Mesenchymal stem cell (in vitro differentiated cells and primary cell): ENCODE data around the gene LRP1.

ENCODE experiments used
- DNase-seq: peaks from one replicate; pipeline ENCODE4 v3.0.0-alpha.2; 2013
- H2AFZ ChIP-seq: one replicate; pipeline ENCODE4 v1.6.1; 2013; ENCODE audit warnings: low read depth, mild to moderate bottlenecking, control low read depth, inconsistent platforms, low read length, moderate library complexity
- H2AK5ac ChIP-seq: 2 replicates; pipeline ENCODE4 v1.6.1; 2013; ENCODE audit warnings: low read length, moderate library complexity, mild to moderate bottlenecking, inconsistent platforms; ENCODE audit not compliant: severe bottlenecking
- H2BK120ac ChIP-seq: one replicate; pipeline ENCODE4 v1.6.1; 2013; ENCODE audit warnings: low read depth, mild to moderate bottlenecking, inconsistent platforms, low read length, moderate library complexity
- H2BK12ac ChIP-seq, 2 experiments: one replicate each; pipeline ENCODE4 v1.6.1; 2013; ENCODE audit warnings: inconsistent platforms in 2 of 2, low read length in 2 of 2, mild to moderate bottlenecking in 2 of 2, moderate library complexity in 2 of 2, control low read depth in 1 of 2
- H2BK15ac ChIP-seq: one replicate; pipeline ENCODE4 v1.6.1; 2013; ENCODE audit warnings: mild to moderate bottlenecking, low read depth, inconsistent platforms; ENCODE audit not compliant: poor library complexity, severe bottlenecking
- H2BK5ac ChIP-seq: 2 replicates; pipeline ENCODE4 v1.6.1; 2013; ENCODE audit warnings: low read depth, mild to moderate bottlenecking, low read length, control low read depth, inconsistent platforms; ENCODE audit not compliant: poor library complexity, severe bottlenecking
- H3K14ac ChIP-seq, 2 experiments: one replicate each; pipeline ENCODE4 v1.6.1; 2013; ENCODE audit warnings: inconsistent platforms in 2 of 2, low read length in 2 of 2, control low read depth in 1 of 2, mild to moderate bottlenecking in 1 of 2, moderate library complexity in 1 of 2
- H3K18ac ChIP-seq, 2 experiments: one replicate each; pipeline ENCODE4 v1.6.1; 2013; ENCODE audit warnings: inconsistent platforms in 2 of 2, low read length in 2 of 2, control low read depth in 1 of 2, low read depth in 1 of 2, mild to moderate bottlenecking in 1 of 2
- H3K23ac ChIP-seq, 2 experiments: one replicate each; pipeline ENCODE4 v1.6.1; 2013; ENCODE audit warnings: inconsistent platforms in 2 of 2, low read length in 2 of 2, mild to moderate bottlenecking in 2 of 2, moderate library complexity in 2 of 2, control low read depth in 1 of 2
- H3K27ac ChIP-seq: 2 replicates; pipeline ENCODE4 v1.5.1; 2013; ENCODE audit warnings: mild to moderate bottlenecking, moderate library complexity, low read length, control low read depth, inconsistent platforms; ENCODE audit not compliant: poor library complexity, severe bottlenecking
- H3K27me3 ChIP-seq, 2 experiments: 2 replicates each; pipeline versions ENCODE4 v1.6.1 to v1.7.0; 2013; ENCODE audit warnings: low read length in 2 of 2, mild to moderate bottlenecking in 2 of 2, moderate library complexity in 2 of 2, control low read depth in 1 of 2, inconsistent platforms in 1 of 2; ENCODE audit not compliant: control insufficient read depth in 1 of 2, insufficient read depth in 1 of 2
- H3K36me3 ChIP-seq, 2 experiments: 2 replicates each; pipeline versions ENCODE4 v1.6.1 to v1.7.0; 2013; ENCODE audit warnings: low read length in 2 of 2, control low read depth in 1 of 2, inconsistent platforms in 1 of 2, low read depth in 1 of 2, mild to moderate bottlenecking in 1 of 2; ENCODE audit not compliant: insufficient read depth in 2 of 2, control insufficient read depth in 1 of 2
- H3K4ac ChIP-seq, 2 experiments: one replicate each; pipeline ENCODE4 v1.6.1; 2013; ENCODE audit warnings: inconsistent platforms in 2 of 2, low read length in 2 of 2, mild to moderate bottlenecking in 2 of 2, moderate library complexity in 2 of 2, control low read depth in 1 of 2, low read depth in 1 of 2
- H3K4me1 ChIP-seq: 2 replicates; pipeline ENCODE4 v1.6.1; 2013; ENCODE audit warnings: low read depth, low read length, control low read depth; ENCODE audit not compliant: control insufficient read depth, insufficient read depth
- H3K4me2 ChIP-seq: 2 replicates; pipeline ENCODE4 v1.6.1; 2013; ENCODE audit warnings: low read length, mild to moderate bottlenecking, inconsistent platforms; ENCODE audit not compliant: poor library complexity, severe bottlenecking
- H3K4me3 ChIP-seq, 2 experiments: 2 replicates each; pipeline versions ENCODE4 v1.5.1 to v1.7.0; 2013; ENCODE audit warnings: low read length in 2 of 2, mild to moderate bottlenecking in 2 of 2, control low read depth in 1 of 2, low read depth in 1 of 2; ENCODE audit not compliant: insufficient read depth in 1 of 2
- H3K79me1 ChIP-seq: replicated peaks from 2 replicates; pipeline ENCODE4 v1.6.1; 2013; ENCODE audit warnings: mild to moderate bottlenecking, control low read depth, low read length, inconsistent platforms; ENCODE audit not compliant: poor library complexity, severe bottlenecking
- H3K9ac ChIP-seq: 2 replicates; pipeline ENCODE4 v1.7.0; 2013; ENCODE audit warnings: mild to moderate bottlenecking, low read length, moderate library complexity
- H3K9me3 ChIP-seq: 2 replicates; pipeline ENCODE4 v1.7.0; 2013; ENCODE audit warnings: mild to moderate bottlenecking, low read length; ENCODE audit not compliant: control insufficient read depth
- H4K8ac ChIP-seq: one replicate; pipeline ENCODE4 v1.6.1; 2013; ENCODE audit warnings: inconsistent platforms, mild to moderate bottlenecking, low read length, moderate library complexity
- H4K91ac ChIP-seq: one replicate; pipeline ENCODE4 v1.6.1; 2013; ENCODE audit warnings: mild to moderate bottlenecking, low read length, inconsistent platforms
- WGBS: methylation state at CpG from one replicate; pipeline ENCODE4 v1.1.7; 2013; ENCODE audit warnings: mixed read lengths; 5-methylcytosine and 5-hydroxymethylcytosine counted together

LRP1 gene

DNA sequence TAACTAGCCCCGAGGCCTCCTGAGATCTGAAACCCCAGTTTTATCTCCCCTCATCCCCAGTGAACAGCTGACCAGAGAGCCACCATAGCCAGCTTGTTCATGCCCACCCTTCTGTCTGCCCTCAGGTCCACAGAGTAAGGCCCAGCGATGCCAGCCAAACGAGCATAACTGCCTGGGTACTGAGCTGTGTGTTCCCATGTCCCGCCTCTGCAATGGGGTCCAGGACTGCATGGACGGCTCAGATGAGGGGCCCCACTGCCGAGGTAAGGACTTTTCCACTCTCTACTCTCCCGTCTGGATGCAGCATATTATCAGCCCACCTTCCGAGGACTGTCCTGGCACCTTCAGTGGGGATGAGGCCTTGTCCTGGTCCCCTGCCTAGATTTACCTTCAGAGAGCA lies 13.0 kb downstream of the LRP1 start:
- no peak overlapping the region for H3K27ac ChIP-seq
- no peak overlapping the region for H2AFZ ChIP-seq
- no peaks in the 10 kb centered on the region for H3K27me3 ChIP-seq
- H4K8ac ChIP-seq: no peak overlapping the region
- H2BK12ac ChIP-seq: no peak overlapping the region
- no peak overlapping the region for H2BK15ac ChIP-seq
- no peaks in the 10 kb centered on the region for H3K9me3 ChIP-seq
- H3K4me3 ChIP-seq: no peak overlapping the region
- H3K18ac ChIP-seq: no peak overlapping the region
- DNase-seq: no peak
- no peak overlapping the region for H3K4me2 ChIP-seq
- H3K4me1 ChIP-seq: peaks cover 13% of the 10 kb centered on the region
- no peak overlapping the region for H3K14ac ChIP-seq
- H2BK120ac ChIP-seq: no peak overlapping the region
- H3K9ac ChIP-seq: peak overlapping the region; percentile 83
- H4K91ac ChIP-seq: no peak overlapping the region
- H3K79me1 ChIP-seq: peaks cover 59% of the 10 kb centered on the region
- H3K36me3 ChIP-seq: peaks cover 77 to 88% of the 10 kb centered on the region in 2 experiments
- WGBS: 88% methylated on average over 8 of the region's 8 CpGs
- H2AK5ac ChIP-seq: no peak overlapping the region
- no peak overlapping the region for H2BK5ac ChIP-seq
- no peak overlapping the region for H3K4ac ChIP-seq
- H3K23ac ChIP-seq: no peak overlapping the region

DNA sequence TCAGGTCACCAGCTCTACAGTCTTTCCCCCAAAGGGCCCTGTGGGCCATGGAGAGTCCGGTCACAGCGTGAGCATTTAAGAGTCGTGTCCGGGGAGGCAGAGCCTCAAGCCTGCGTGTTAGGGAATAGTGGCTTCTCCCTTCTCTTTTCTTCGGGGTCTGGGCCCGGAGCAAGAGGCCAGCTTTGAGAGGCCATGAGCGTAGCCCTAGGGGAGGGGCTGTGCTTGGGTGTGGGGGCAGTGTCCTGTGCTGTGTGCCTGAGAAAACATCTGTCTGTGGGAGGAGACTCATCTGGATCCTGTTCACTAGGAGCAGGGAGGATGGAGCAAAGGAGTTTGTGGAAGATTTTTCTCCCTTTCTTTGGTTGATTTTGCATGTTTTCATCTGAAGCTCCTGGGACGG lies 13.8 kb downstream of the LRP1 start:
- 89% methylated on average over 9 of the region's 9 CpGs for WGBS

DNA sequence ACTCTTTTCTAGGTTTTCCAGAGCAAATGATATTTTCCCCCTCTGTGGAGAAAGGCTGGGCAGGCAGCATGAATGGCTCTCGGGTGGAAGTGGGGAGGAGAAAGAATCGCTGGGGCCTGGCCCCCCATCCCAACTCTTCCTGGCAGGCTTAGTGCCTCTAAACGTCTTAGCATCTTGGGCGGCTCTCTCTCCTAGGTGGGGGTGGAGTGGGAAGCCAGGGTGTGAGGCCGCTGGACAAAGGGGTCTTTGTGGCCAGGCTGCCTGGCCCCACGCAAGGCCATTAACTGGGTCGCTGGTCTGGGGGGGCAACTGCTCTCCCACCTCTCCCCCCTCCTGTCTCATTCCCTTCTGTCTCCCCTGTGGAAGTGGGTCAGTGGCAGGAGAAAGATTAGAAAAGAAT lies 14.4 kb downstream of the LRP1 start:
- Histone ChIP-seq H3K14ac (no peak overlapping the region), H2BK5ac (no peak overlapping the region), H2BK15ac (no peak overlapping the region), H3K4me2 (no peak overlapping the region), H3K27ac (no peak overlapping the region), H3K4me1 (peaks cover 23% of the 10 kb centered on the region), H2BK12ac (no peak overlapping the region), H4K8ac (no peak overlapping the region), H3K18ac (no peak overlapping the region), H3K9ac (peak overlapping the region; percentile 83), H3K27me3 (no peaks in the 10 kb centered on the region), H3K23ac (no peak overlapping the region), H3K4ac (no peak overlapping the region), H2AFZ (no peak overlapping the region), H2AK5ac (no peak overlapping the region), H3K4me3 (no peak overlapping the region), H3K9me3 (no peaks in the 10 kb centered on the region), H3K79me1 (peaks cover 57% of the 10 kb centered on the region), H3K36me3 (peaks cover 88 to 96% of the 10 kb centered on the region in 2 experiments), H4K91ac (no peak overlapping the region), H2BK120ac (no peak overlapping the region)
- WGBS: 88% methylated on average over 5 of the region's 7 CpGs
- DNase-seq: no peak

More for the DNA sequence above, 13.8 kb downstream of the LRP1 start:
- Histone ChIP-seq H3K36me3 (peaks cover 82 to 97% of the 10 kb centered on the region in 2 experiments), H3K9me3 (no peaks in the 10 kb centered on the region), H4K8ac (no peak overlapping the region), H3K4me2 (no peak overlapping the region), H3K23ac (no peak overlapping the region), H3K4me1 (peaks cover 18% of the 10 kb centered on the region), H2AK5ac (no peak overlapping the region), H4K91ac (no peak overlapping the region), H2BK120ac (no peak overlapping the region), H3K14ac (no peak overlapping the region), H3K18ac (no peak overlapping the region), H3K4ac (no peak overlapping the region), H3K27ac (no peak overlapping the region), H2BK5ac (no peak overlapping the region), H3K79me1 (peaks cover 58% of the 10 kb centered on the region), H2BK15ac (no peak overlapping the region), H2BK12ac (no peak overlapping the region), H3K9ac (peak overlapping the region; percentile 83), H3K4me3 (peak overlapping the region in 1 of 2 experiments; percentile 13), H3K27me3 (no peaks in the 10 kb centered on the region), H2AFZ (no peak overlapping the region)
- no peak for DNase-seq

DNA sequence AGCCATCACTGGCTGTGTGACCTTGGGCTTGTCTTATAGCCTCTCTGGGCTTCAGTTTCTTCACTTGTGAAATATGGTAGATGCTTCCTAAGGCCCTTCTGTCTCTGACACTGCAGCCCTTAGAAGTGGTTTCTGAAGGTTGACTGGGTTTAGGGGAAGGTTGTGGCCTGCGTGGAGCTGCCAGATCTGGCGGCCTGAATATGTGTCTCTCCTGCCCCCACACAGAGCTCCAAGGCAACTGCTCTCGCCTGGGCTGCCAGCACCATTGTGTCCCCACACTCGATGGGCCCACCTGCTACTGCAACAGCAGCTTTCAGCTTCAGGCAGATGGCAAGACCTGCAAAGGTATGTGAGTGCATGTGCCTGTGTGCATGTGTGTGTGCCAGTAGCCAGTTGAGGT lies 15.2 kb downstream of the LRP1 start:
- Histone ChIP-seq H2BK120ac (no peak overlapping the region), H3K4me1 (peaks cover 28% of the 10 kb centered on the region), H3K27me3 (no peaks in the 10 kb centered on the region), H2BK5ac (no peak overlapping the region), H3K18ac (peak overlapping the region in 1 of 2 experiments; percentile 37), H2BK12ac (peak overlapping the region in 1 of 2 experiments; percentile 38), H3K36me3 (peaks cover 82 to 97% of the 10 kb centered on the region in 2 experiments), H3K9ac (peak overlapping the region; percentile 83), H4K8ac (no peak overlapping the region), H3K4me2 (no peak overlapping the region), H3K9me3 (no peaks in the 10 kb centered on the region), H2AK5ac (no peak overlapping the region), H2AFZ (no peak overlapping the region), H3K23ac (peak overlapping the region in 1 of 2 experiments; percentile 14), H4K91ac (no peak overlapping the region), H3K4ac (no peak overlapping the region), H3K4me3 (no peak overlapping the region), H3K27ac (no peak overlapping the region), H3K14ac (no peak overlapping the region), H2BK15ac (no peak overlapping the region), H3K79me1 (peaks cover 53% of the 10 kb centered on the region)
- DNase-seq: no peak
- 92% methylated on average over 4 of the region's 4 CpGs for WGBS
